Astrocyte of the spinal cord (primary cell): ENCODE measurements around the gene OMA1.
"Not testable (repeated sequence)": the region's sequence is repeated elsewhere in the genome, so short reads cannot be mapped to it uniquely, and the experiment has no call there.

Source experiments
- DNase-seq: peaks from one replicate; pipeline ENCODE4 v3.0.0; 2011; ENCODE audit warnings: low read depth, low spot score
- H3K4me3 ChIP-seq: 2 replicates; pipeline ENCODE4 v1.5.1; 2011; ENCODE audit warnings: low read depth, mild to moderate bottlenecking, low read length, moderate library complexity
- in situ Hi-C: cut with HindIII; loops from 2 replicates; pipeline ENCODE4 v1.10.0; 2017; ENCODE audit warnings: low sequenced_read_pairs
- TF ChIP-seq, protein P1 (sequence below): IDR thresholded peaks from 2 replicates; pipeline ENCODE4 v1.5.1; 2012; ENCODE audit warnings: low read depth, mild to moderate bottlenecking, low read length, inconsistent platforms

Gene OMA1

DNA sequence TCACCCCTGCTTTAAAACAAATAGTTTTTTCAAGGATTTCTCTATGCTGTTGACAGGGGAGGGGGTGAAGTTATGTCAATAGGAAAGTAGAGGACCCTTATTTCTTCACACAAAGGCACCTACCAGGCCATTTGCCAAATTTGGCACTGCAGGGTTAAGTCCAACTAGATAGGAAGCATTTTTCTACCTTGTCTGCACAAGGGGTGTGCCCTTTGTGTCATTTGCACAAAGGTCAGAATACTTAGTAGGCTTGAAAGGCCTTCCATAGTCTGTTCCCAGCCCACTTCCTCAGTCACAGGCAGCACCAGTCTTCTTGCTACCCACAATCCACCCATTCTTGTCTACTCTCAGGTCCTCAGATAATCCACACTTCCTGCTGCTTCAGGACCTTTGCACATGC is 23.6 kb upstream of the OMA1 start:
- DNase-seq: no peak
- TF ChIP-seq, protein P1, sequence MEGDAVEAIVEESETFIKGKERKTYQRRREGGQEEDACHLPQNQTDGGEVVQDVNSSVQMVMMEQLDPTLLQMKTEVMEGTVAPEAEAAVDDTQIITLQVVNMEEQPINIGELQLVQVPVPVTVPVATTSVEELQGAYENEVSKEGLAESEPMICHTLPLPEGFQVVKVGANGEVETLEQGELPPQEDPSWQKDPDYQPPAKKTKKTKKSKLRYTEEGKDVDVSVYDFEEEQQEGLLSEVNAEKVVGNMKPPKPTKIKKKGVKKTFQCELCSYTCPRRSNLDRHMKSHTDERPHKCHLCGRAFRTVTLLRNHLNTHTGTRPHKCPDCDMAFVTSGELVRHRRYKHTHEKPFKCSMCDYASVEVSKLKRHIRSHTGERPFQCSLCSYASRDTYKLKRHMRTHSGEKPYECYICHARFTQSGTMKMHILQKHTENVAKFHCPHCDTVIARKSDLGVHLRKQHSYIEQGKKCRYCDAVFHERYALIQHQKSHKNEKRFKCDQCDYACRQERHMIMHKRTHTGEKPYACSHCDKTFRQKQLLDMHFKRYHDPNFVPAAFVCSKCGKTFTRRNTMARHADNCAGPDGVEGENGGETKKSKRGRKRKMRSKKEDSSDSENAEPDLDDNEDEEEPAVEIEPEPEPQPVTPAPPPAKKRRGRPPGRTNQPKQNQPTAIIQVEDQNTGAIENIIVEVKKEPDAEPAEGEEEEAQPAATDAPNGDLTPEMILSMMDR: no peak
- in situ Hi-C loops: no loop called here
- no peak overlapping the region for H3K4me3 ChIP-seq

DNA sequence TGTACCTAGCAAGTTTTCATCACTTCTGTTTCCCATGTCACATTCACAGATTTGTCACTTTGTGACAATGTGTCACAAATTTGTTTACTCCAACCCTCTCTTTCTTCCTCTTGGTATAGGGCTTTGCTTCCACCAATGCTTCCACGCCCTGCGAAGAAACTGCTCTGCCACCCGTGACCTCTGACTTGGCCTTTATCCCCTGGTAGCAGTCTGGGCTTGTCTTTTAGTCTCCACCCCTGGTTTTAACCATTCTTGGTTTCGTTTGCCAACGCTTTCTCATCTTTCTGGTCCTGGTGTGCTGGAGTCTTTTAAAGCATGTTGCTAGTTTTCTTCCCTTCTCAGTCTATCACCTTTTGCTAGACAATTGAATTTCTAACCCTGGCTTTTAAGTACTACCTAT is 22.4 kb upstream of the OMA1 start:
- in situ Hi-C loops: no loop called here
- no peak overlapping the region for H3K4me3 ChIP-seq
- DNase-seq: no peak
- TF ChIP-seq, protein P1: no peak

DNA sequence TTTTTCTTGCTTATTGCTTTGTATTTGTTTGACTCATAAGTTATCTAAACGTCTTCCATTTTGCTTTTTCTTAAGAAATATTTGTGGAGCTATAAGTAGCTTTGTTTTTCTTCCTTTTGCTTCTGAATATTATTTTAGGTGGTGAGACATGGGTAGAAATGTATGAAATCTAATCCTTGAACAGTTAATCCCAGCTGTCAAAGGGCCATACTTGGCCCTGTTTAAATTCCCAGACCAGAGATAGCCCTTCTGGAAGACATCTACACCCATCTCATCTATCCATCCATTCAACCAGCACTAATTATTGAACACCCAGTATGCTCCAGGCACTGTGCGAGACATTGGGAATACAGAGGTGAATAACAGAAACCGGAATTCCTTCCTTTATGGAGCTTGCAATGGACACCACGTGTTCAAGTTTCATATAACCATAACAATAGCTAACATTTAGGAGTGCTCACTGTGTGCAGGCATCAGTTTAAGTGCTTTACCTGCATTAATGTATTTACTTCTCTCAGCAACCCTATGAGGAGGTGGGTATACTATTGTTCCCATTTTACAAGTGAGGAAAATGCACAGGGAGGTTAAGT is 21.8 kb upstream of the OMA1 start:
- no peak overlapping the region for H3K4me3 ChIP-seq
- no peak for DNase-seq
- in situ Hi-C loops: no loop called here
- TF ChIP-seq, protein P1: no peak

DNA sequence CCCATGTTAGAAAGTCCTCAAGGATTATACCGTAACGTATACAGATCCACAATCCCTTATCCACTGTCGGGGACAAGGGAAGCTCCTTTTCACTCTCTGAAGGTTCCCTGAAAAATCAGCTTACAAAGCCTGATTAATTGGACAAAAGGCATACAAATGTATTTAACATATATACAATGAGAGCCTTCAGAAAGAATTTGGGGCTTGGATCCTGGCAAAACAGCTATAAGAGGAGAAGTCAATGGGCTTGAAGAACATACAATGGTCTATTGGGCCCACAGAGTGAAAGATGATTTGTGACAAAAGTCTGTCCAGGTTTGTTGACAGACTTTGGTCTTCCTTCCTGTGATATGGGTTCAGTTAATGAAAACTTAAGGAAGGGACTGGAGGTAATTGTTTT is 19.8 kb upstream of the OMA1 start:
- in situ Hi-C loops: no loop called here
- DNase-seq: no peak
- TF ChIP-seq, protein P1: no peak
- no peak overlapping the region for H3K4me3 ChIP-seq

DNA sequence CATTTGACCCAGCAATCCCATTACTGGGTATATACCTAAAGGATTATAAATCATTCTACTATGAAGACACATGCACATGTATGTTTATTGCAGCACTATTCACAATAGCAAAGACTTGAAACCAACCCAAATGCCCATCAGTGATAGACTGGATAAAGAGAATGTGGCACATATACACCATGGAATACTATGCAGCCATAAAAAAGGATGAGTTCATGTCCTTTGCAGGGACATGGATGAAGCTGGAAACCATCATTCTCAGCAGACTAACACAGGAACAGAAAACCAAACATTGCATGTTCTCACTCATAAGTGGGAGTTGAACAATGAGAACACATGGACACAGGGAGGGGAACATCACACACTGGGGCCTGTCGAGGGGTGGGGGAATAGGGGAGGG is 17.2 kb upstream of the OMA1 start:
- DNase-seq, H3K4me3 ChIP-seq, in situ Hi-C loops: not testable (repeated sequence)

DNA sequence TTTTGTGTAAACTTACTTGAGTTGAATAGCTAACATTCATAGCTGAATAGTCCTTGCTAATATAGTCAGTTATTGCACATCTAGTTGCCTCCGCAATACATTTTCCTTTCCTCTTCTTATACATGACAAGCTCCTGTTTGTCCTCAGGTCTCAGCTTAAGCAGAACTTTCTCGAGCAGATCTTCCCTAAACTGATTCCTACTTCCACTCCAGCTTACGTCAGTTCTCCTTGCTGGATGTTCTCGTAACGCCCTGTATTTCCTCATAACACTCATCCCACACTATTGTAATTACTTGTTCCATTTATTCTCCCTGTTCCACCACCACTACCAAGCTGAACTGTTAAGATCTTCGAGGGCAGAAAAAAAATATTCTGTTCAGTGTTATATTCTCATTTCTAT is 15.1 kb upstream of the OMA1 start:
- H3K4me3 ChIP-seq: no peak overlapping the region
- in situ Hi-C loops: no loop called here
- no peak for DNase-seq
- TF ChIP-seq, protein P1: no peak

DNA sequence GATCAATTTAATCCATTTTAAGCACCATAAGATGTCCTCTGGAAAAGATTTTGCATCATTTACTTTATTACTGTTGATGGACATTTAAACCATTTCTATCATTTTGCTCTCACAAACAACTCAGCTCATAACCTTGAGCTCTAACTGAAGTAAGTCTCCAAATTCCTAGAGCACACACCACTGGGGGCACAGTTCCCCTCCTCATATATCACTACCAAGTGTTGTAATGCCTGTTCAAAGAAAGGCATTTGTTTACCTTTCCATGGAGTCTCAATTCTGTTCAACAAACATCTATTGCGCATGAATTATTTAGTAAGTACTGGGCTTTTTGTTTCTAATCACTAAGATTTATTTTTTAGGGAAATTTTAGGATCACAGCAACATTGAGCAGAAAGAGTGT is 8.9 kb upstream of the OMA1 start:
- no peak overlapping the region for H3K4me3 ChIP-seq
- DNase-seq: no peak
- TF ChIP-seq, protein P1: no peak
- in situ Hi-C loops: no loop called here
